Stomach (tissue), 4 donors: Measurements from ENCODE around the gene WIPF2.

Experiments
- EP300 ChIP-seq: sonication (generic); formaldehyde crosslinking; IDR thresholded peaks from one replicate; pipeline ENCODE4 v1.6.1; 2017; ENCODE audit warnings: antibody characterized with exemption
- POLR2A ChIP-seq, 4 donors: fragments of 450-650 bp; IDR thresholded peaks; one replicate each; pipeline ENCODE4 v1.6.1; 2016; ENCODE audit warnings: antibody characterized with exemption in 4 of 4, control low read depth in 2 of 4, mild to moderate bottlenecking in 1 of 4, moderate library complexity in 1 of 4
- POLR2AphosphoS5 ChIP-seq, 3 donors: sonication (generic); formaldehyde crosslinking; IDR thresholded peaks; one replicate each; pipeline ENCODE4 v1.6.1; 2016; ENCODE audit warnings: antibody characterized with exemption in 3 of 3
- TF ChIP-seq, protein P1 (sequence below), 7 experiments: fragments of 450-650 bp in 4 of 7; fragments of 200-600 bp in 3 of 7; sonication (generic) in 3 of 7; IDR thresholded peaks; one replicate each; pipeline ENCODE4 v1.5.1; 2016 to 2019; ENCODE audit warnings: antibody characterized with exemption in 7 of 7, control low read depth in 2 of 7, mild to moderate bottlenecking in 1 of 7

DNA sequence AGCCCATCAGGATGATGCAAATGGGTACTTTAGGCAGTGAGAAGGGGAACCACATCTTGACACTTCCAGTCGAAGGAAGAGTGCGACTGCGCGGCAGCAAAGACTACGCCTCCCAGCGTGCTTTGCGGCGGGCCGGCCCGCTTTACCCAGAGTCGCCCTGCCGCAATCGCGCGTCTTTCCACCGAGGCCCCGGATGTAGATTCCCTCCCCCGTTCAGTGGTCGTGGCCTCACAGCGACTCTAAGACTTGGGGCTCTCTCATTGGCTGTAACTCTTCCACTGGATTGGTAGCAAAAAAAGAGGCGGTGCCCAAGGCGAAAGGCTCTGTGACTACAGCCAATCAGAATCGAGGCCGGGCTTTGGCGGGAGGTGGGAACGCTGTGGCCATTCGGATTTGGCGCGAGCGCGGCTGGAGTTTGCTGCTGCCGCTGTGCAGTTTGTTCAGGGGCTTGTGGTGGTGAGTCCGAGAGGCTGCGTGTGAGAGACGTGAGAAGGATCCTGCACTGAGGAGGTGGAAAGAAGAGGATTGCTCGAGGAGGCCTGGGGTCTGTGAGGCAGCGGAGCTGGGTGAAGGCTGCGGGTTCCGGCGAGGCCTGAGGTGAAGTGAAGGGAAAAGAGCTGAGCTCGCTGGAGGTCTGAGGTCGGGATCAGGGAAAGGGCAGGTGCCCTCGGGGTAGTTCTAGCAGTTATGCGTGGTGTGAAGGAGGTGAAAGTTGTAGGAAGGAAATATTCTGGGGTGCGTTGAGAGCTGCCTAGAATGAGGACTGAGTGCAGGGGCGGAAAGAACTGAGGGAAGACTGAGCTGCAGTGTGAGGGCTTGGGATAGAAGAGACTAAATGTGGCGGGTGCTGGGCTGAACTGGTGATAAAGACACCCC, 68.6 kb downstream of the WIPF2 start, which contains the start of gene CDC6:
- TF ChIP-seq, protein P1, sequence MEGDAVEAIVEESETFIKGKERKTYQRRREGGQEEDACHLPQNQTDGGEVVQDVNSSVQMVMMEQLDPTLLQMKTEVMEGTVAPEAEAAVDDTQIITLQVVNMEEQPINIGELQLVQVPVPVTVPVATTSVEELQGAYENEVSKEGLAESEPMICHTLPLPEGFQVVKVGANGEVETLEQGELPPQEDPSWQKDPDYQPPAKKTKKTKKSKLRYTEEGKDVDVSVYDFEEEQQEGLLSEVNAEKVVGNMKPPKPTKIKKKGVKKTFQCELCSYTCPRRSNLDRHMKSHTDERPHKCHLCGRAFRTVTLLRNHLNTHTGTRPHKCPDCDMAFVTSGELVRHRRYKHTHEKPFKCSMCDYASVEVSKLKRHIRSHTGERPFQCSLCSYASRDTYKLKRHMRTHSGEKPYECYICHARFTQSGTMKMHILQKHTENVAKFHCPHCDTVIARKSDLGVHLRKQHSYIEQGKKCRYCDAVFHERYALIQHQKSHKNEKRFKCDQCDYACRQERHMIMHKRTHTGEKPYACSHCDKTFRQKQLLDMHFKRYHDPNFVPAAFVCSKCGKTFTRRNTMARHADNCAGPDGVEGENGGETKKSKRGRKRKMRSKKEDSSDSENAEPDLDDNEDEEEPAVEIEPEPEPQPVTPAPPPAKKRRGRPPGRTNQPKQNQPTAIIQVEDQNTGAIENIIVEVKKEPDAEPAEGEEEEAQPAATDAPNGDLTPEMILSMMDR (IDR thresholded peaks at IDR 0.05): no peak
- TF ChIP-seq POLR2A (IDR thresholded peaks at IDR 0.05) (no peak), POLR2AphosphoS5 (IDR thresholded peaks at IDR 0.05) (peak; percentile 40 to 96 (median 76)), EP300 (no peak)
